Activated CD4-positive, alpha-beta T cell treated with anti-CD3 and anti-CD28 coated beads, Interleukin-2, Interleukin-6, amounts not matched to agents 100 ng/mL and 50 ng/mL, durations not matched to agents 16 hours and 8 hours (primary cell): Measurements from ENCODE around the gene MAN2A2.
"Not testable (repeated sequence)": the region's sequence is repeated elsewhere in the genome, so short reads cannot be mapped to it uniquely, and the experiment has no call there.

Source experiments
- DNase-seq: peaks from one replicate; pipeline ENCODE4 v3.0.0-alpha.2; 2020

The MAN2A2 gene

GRCh38 chr15:90905306-90906180, 2.4 kb downstream of the MAN2A2 start:
- DNase-seq, result no peak

GRCh38 chr15:90906181-90906849, 3.2 kb downstream of the MAN2A2 start:
- DNase-seq, result no peak

GRCh38 chr15:90907051-90907660, 4.1 kb downstream of the MAN2A2 start:
- no peak for DNase-seq

GRCh38 chr15:90907838-90908507, 4.9 kb downstream of the MAN2A2 start:
- no peak for DNase-seq

GRCh38 chr15:90909449-90909848, 6.3 kb downstream of the MAN2A2 start:
- DNase-seq, result not testable (repeated sequence)

- DNase-seq, result no peak
These were observed 6.9 kb downstream of the MAN2A2 start for GRCh38 chr15:90909976-90910375.

- no peak for DNase-seq
These were observed 7.6 kb downstream of the MAN2A2 start for GRCh38 chr15:90910441-90911301.

- DNase-seq, result no peak
These were observed 8.2 kb downstream of the MAN2A2 start for GRCh38 chr15:90911302-90911623.

GRCh38 chr15:90911906-90912769, 9.0 kb downstream of the MAN2A2 start:
- DNase-seq, result no peak

- DNase-seq, result no peak
These were observed 9.6 kb downstream of the MAN2A2 start for GRCh38 chr15:90912770-90913075.

GRCh38 chr15:90913398-90913944, 10.4 kb downstream of the MAN2A2 start:
- no peak for DNase-seq

- DNase-seq, result no peak
These were observed 11.4 kb downstream of the MAN2A2 start for GRCh38 chr15:90914305-90915080.

- DNase-seq, result no peak
These were observed 12.2 kb downstream of the MAN2A2 start for GRCh38 chr15:90915216-90915807.

- DNase-seq, result no peak
These were observed 12.8 kb downstream of the MAN2A2 start for GRCh38 chr15:90915808-90916440.

GRCh38 chr15:90916461-90916860, 13.4 kb downstream of the MAN2A2 start:
- no peak for DNase-seq

GRCh38 chr15:90917569-90917968, 14.5 kb downstream of the MAN2A2 start:
- no peak for DNase-seq

- no peak for DNase-seq
These were observed 15.1 kb downstream of the MAN2A2 start for GRCh38 chr15:90918034-90918788.

- no peak for DNase-seq
These were observed 15.7 kb downstream of the MAN2A2 start for GRCh38 chr15:90918835-90919234.

- DNase-seq, result no peak
These were observed 18.8 kb downstream of the MAN2A2 start for GRCh38 chr15:90921887-90922286.
